ENCODE measurements around the gene FKBP6.
"Not testable (repeated sequence)": the region's sequence is repeated elsewhere in the genome, so short reads cannot be mapped to it uniquely, and the experiment has no call there.

The FKBP6 gene

DNA sequence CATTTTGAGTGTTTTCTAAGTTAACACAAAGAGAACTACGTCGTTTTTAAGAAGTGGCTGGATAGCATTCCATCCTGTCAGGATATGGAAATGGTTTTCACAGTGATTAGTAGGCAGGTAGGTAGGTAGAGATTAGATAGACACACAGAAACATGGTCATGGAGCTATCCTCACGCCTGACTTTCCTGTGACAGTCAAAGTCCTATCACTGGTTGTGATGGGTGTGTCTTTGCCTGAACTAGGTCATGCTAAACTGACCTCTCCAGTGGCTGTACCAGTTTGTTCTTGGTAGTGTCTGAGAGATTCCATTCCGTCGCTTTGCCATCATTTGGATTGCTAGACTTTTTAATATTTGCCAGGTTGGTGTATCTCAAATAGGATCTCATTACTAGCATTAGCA lies 28.2 kb downstream of the FKBP6 start:
- no peak for DNase-seq (ENCODE audit: low read depth in 1 of 2, low spot score in 1 of 2)

DNA sequence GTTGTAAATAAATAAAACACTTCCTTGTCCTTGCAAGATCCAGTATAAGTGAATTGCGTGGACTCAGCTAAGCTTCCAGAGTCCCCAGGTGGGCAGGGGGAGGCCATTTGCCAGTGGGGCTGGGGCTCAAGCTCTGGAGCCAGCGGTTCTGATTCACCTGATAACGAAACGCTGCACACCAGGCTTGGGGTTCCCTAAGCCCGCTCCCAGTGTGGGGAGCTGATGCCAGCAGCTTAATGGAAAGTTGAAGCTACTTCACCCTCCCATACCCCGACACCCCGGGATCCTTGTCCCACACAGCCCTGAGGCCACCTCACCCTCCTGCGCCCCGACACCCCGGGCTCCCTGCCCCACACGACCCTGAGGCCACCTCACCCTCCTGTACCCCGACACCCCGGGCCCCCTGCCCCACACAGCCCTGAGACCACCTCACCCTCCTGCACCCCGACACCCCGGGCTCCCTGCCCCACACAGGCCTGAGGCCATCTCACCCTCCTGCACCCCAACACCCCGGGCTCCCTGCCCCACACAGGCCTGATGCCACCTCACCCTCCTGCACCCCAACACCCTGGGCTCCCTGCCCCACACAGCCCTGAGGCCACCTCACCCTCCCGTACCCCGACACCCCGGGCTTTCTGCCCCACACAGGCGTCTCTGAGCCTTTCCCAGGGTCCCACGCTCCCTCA lies 30.8 kb downstream of the FKBP6 start:
- DNase-seq (ENCODE audit: low read depth in 1 of 2, low spot score in 1 of 2) = no peak

GRCh38 chr7:73359306-73359705 lies 31.3 kb downstream of the FKBP6 start:
- no peak for DNase-seq (ENCODE audit: low read depth in 1 of 2, low spot score in 1 of 2)

DNA sequence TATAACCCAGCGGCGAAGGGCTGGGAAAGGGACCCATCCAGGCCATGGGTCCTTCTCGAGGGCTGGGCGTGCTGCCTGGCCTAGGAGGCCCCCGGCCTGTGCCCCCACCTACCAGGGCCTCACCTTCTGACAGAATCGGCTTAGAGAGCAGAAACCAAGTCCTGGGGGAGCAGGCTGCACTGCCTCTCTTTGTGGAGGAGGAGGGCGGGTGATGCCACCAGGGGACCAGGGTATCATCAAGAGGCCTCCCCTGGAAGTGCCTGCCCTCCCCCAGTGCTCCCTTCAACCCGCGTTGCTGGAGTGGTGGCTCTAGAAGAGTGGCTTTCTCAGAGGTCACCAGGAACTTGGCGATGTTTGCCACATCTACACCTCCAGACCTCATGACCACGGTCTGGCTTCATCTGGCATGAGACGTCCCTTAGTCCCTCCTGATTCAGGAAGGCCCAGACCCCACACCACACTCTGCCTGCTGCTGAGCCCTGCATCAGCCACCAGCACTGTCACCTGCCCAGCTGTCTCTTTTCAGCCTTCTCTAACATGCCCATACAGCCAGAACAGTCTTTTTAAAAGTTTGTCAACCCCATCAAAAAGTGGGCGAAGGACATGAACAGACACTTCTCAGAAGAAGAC lies 31.9 kb downstream of the FKBP6 start:
- DNase-seq (ENCODE audit: low read depth in 1 of 2, low spot score in 1 of 2) = no peak

DNA sequence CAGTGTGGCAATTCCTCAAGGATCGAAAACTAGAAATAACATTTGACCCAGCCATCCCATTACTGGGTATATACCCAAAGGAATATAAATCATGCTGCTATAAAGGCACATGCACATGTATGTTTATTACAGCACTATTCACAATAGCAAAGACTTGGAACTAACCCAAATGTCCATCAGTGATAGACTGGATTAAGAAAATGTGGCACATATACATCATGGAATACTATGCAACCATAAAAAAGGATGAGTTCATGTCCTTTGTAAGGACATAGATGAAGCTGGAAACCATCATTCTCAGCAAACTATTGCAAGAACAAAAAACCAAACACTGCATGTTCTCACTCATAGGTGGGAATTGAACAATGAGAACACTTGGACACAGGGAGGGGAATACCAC lies 32.6 kb downstream of the FKBP6 start:
- DNase-seq (ENCODE audit: low read depth in 1 of 2, low spot score in 1 of 2) = not testable (repeated sequence)

GRCh38 chr7:73363225-73364005 lies 35.5 kb downstream of the FKBP6 start:
- no peak for DNase-seq (ENCODE audit: low read depth in 1 of 2, low spot score in 1 of 2)

DNA sequence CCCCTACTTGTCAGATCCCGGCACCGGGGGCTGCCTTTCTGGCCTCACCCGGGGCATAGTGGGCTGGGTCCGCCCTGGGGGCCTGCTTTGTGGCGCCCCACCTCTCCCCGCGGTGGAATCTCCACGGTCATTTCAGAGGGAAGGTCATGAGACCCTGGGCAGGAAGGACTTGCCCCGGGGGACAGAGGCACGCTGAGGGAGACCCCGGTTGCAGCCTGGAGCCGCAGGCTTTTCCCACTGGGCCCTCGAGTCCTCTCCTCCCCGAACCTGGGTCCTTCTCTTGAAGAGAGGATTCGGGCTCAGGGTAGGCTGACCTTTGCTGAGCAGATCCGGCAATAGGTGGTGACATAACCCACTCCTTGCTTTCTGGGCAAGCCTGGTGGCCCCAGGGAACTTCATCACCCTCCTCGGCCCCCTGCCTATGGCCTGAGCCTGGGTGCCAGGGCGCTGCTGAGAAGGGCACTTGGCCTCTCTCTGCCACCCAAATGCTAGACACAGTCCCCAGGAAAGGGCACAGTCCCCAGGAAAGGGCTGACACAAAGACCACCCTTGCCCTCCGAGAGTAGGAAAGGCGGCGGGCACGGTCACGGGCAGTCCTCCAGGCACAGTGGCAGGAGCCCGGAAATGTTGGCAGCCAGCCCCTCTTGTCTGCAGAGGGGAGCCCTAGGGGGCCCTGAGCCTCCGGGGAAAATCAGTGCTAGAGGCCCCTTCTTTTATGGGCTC lies 36.2 kb downstream of the FKBP6 start:
- no peak for DNase-seq (ENCODE audit: low read depth in 1 of 2, low spot score in 1 of 2)

GRCh38 chr7:73366127-73366526 lies 38.2 kb downstream of the FKBP6 start:
- DNase-seq (ENCODE audit: low read depth in 1 of 2, low spot score in 1 of 2) = no peak

- no peak for DNase-seq (ENCODE audit: low read depth in 1 of 2, low spot score in 1 of 2)
Measured at GRCh38 chr7:73366990-73367389, 39.0 kb downstream of the FKBP6 start.

- DNase-seq (ENCODE audit: low read depth in 1 of 2, low spot score in 1 of 2) = no peak
Measured at GRCh38 chr7:73369009-73369408, 41.0 kb downstream of the FKBP6 start.

DNA sequence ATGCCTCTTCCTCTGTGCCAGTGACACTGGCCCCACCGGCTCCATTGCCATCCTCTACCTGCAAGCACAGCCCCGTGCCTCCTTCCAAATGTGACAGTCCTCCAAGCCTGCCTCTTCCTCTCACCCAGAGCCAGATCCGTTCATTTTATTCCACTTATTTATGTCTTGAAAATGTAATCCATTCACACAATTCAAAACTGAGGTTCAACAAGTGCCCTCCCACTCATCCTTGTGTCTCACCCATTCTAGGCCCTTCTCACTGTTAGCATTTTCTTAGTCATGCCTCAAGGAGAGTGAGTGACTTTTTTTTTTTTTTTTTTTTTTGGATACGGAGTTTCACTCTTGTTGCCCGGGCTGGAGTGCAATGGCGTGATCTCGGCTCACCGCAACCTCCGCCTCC lies 41.7 kb downstream of the FKBP6 start:
- no peak for DNase-seq (ENCODE audit: low read depth in 1 of 2, low spot score in 1 of 2)

- no peak for DNase-seq (ENCODE audit: low read depth in 1 of 2, low spot score in 1 of 2)
Measured at GRCh38 chr7:73373741-73374140, 45.8 kb downstream of the FKBP6 start.

DNA sequence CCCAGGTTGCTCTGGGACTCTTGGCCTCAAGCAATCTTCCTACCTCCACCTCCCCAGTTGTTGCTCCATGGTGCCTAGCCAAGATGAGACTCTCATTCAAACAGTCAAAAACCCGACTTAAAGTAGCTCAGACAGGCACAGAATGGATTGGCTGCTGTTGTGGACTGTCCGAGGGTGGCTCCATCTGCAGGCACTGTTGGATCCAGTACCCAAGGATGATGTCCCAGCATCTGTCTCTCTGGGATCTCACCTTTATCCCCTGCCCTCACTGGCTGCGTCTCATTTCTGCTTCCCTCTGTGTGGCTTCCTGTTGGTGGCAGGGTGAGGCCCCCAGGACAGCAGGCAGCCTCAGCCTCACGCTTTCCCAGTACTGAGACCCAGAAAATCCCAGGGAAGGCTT lies 48.3 kb downstream of the FKBP6 start:
- DNase-seq (ENCODE audit: low read depth in 1 of 2, low spot score in 1 of 2) = not testable (repeated sequence)

DNA sequence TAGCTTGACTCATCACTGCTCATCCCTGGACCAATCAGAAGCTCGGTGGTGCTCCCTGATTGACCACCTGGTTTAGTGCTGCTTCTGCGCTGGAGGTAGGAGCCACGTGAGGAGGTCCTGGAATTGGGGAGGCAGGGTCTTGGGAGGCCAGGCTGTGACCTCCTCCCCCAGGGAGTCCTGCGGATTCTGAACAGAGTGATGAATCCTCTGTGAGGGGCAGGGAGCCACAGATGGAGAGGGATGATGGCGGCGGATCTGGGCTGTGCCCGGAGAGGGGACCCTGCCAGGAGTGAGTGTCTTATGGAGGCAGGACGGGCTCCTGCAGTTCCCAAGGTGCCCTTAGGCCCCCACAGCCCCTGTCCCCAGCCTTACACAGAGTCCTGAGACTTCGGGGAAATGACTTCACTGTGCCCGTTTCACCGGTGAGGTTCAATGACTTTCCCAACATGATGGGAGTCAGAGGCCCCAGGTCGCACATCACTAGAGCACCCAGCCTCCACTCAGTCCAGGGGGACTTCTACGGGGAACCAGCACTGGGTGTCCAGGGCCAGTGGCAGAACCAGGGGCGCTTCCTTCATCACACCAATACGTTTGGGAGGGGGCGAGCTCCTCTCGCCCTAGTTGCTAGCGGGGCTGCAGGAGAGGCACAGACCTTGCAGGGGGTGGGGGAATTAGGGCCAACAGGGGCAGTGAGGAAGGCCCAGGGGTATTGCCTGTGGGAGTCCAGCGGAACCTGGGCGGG lies 48.9 kb downstream of the FKBP6 start:
- no peak for DNase-seq (ENCODE audit: low read depth in 1 of 2, low spot score in 1 of 2)

- DNase-seq (ENCODE audit: low read depth in 1 of 2, low spot score in 1 of 2) = not testable (repeated sequence)
Measured at GRCh38 chr7:73377413-73378200, 49.6 kb downstream of the FKBP6 start.

DNA sequence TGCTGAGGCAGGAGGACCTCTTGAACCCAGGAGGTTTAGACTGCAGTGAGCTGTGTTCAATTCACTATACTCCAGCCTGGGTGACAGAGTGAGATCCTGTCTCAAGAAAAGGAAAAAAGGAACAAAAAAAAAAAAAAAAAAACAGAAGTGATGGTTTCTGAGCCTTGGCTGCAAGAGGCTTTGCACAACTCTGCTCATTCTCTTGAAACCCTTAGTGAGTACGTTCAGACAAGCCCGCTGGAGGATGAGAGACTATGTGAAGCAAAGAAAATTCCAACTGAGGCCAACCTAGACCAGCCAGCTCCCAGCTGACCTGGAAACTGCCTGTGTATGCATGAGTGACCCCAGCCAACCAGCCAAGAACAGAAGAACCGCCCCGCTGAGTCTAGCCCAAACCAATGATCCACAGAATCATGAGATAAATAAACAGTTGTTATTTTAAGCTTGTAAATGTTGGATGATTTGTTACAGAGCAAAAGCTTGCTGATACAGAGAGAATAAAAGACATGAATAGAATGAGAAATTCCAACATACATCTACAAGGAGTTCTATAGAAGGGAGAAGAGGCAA lies 55.1 kb downstream of the FKBP6 start:
- DNase-seq (ENCODE audit: low read depth in 1 of 2, low spot score in 1 of 2) = no peak

DNA sequence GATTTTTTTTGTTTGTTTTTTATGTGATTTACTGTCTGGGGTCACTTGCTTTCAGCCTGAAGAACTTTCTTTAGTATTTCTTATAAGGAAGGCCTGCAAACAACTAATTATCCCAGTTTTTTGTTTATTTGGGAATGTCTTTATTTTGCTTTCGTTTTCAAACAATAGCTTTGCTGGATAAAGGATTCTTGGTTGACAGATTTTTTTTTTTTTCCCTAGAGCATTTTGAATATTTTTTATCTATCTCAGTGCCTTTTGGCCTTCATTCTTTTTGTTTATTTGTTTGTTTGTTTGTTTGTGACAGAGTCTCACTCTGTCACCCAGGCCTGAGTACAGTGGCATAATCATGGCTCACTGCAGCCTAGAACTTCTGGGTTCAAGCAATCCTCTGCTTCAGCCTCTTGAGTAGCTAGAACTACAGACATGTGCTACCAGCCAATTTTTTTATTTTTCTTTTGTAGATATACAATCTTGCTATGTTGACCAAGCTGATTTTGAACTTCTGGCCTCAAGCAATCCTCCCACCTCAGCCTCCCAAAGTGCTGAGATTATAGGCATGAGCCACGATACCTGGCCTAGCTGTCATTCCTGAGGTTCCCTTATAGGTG lies 59.4 kb downstream of the FKBP6 start:
- no peak for DNase-seq (ENCODE audit: low read depth in 1 of 2, low spot score in 1 of 2)

DNA sequence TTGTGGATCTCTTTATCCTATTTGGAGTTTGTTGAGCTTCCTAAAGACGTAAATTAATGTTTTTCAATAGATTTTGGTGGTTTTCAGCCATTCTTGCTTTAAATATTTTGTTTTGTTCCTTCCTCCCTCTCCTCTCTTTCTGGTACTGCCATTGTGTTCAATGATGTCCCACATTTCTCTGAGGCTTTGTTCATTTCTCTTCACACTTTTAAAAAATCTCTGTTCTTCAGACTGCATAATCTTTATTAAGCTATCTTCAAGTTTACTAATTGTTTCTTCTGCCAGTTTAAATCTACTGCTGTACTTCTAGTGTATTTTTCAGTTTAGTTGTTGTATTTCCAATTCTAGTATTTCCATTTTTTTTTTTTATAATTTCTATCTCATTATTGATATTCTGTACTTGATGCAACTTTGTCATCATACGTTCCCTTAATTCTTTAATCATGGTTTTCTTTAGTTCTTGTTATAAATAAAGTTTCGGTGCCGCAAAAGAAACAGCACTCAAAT lies 60.0 kb downstream of the FKBP6 start:
- DNase-seq (ENCODE audit: low read depth in 1 of 2, low spot score in 1 of 2) = no peak

DNA sequence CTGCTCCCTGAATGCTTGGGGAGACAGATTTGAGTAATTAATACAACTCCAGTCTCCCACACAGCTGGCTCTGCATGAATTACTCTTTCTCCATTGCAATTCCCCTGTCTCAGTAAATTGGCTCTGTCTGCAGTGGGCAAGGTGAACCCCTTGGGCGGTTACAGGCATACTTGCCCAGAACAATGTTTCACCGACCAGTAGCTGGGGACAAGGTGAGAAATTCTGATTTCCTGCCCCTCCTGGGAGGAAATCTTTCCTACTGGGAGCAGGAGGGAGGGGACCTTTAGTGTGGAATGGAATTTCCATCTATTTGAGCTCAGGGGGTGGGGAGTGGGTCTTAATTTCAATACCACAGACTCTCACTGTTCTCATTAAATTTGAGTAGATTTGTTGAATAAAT lies 63.4 kb downstream of the FKBP6 start:
- no peak for DNase-seq (ENCODE audit: low read depth in 1 of 2, low spot score in 1 of 2)

Measured in stimulated activated CD4-positive, alpha-beta T cell treated with anti-CD3 and anti-CD28 coated beads, Interleukin-15, amount 100 ng/mL, for 1 hour (primary cell).